ENCODE measurements around the gene CLSTN1.

The CLSTN1 gene

GRCh38 chr1:9691691-9692090, 132.1 kb downstream of the CLSTN1 start:
- no peak for TF ChIP-seq CTCF (IDR thresholded peaks at IDR 0.05; ENCODE audit: control insufficient read depth, extremely low read depth, insufficient read depth)
- no peak overlapping the region for H3K4me3 ChIP-seq (ENCODE audit: low read depth, low read length)
- no peak for DNase-seq (ENCODE audit: low read depth)

GRCh38 chr1:9691108-9691445, 132.7 kb downstream of the CLSTN1 start:
- H3K4me3 ChIP-seq (ENCODE audit: low read depth, low read length), result no peak overlapping the region
- TF ChIP-seq CTCF (IDR thresholded peaks at IDR 0.05; ENCODE audit: control insufficient read depth, extremely low read depth, insufficient read depth), result no peak
- DNase-seq (ENCODE audit: low read depth), result no peak

- TF ChIP-seq CTCF (IDR thresholded peaks at IDR 0.05; ENCODE audit: control insufficient read depth, extremely low read depth, insufficient read depth), result no peak
- no peak for DNase-seq (ENCODE audit: low read depth)
- no peak overlapping the region for H3K4me3 ChIP-seq (ENCODE audit: low read depth, low read length)
Measured at GRCh38 chr1:9690440-9691107, 133.2 kb downstream of the CLSTN1 start.

GRCh38 chr1:9689971-9690381, 133.8 kb downstream of the CLSTN1 start:
- peak overlapping the region; percentile 4; the same call in 1 of the 2 replicates for H3K4me3 ChIP-seq (ENCODE audit: low read depth, low read length)
- TF ChIP-seq CTCF (IDR thresholded peaks at IDR 0.05; ENCODE audit: control insufficient read depth, extremely low read depth, insufficient read depth), result no peak
- no peak for DNase-seq (ENCODE audit: low read depth)

- no peak for TF ChIP-seq CTCF (IDR thresholded peaks at IDR 0.05; ENCODE audit: control insufficient read depth, extremely low read depth, insufficient read depth)
- peak; percentile 28 for DNase-seq (ENCODE audit: low read depth)
- H3K4me3 ChIP-seq (ENCODE audit: low read depth, low read length), result peak overlapping the region; percentile 56
Measured at GRCh38 chr1:9689011-9689706, 134.6 kb downstream of the CLSTN1 start.

GRCh38 chr1:9688599-9688998, 135.2 kb downstream of the CLSTN1 start:
- H3K4me3 ChIP-seq (ENCODE audit: low read depth, low read length), result peak overlapping the region; percentile 56
- no peak for DNase-seq (ENCODE audit: low read depth)
- TF ChIP-seq CTCF (IDR thresholded peaks at IDR 0.05; ENCODE audit: control insufficient read depth, extremely low read depth, insufficient read depth), result no peak

All from LNCaP clone FGC (cell line).